HCT116 (cell line): ENCODE data around the gene UBE4A. TPM values are rescaled to one million over a fixed set of nuclear protein-coding genes. Genes with fewer than 3 reads are reported as not detected.

Experiments used
- ATAC-seq: fragments of 200-7000 bp; cut with Tn5 transposase; 2 replicates; pipeline ENCODE4 v1.9.1; 2020; ENCODE audit warnings: mild to moderate bottlenecking, moderate library complexity
- BruUV-seq: library from RNA; stranded (reverse); fragments of 400-500 nt; replicated peaks from 2 replicates; lab custom pipeline; 2021; lab: Mats Ljungman, UMichigan
- CTCF ChIA-PET: fragments of 300-600 bp; sonication (Branson Sonifier 250); formaldehyde crosslinking; loops from one replicate; lab custom pipeline; 2021; ENCODE audit warnings: antibody characterized with exemption; lab: Charles Lee
- POLR2A ChIA-PET: fragments of 300-600, 350-600 bp; sonication (Branson Sonifier 250); formaldehyde crosslinking; loops from one replicate; lab custom pipeline; 2021; ENCODE audit warnings: antibody characterized with exemption; lab: Charles Lee
- RAD21 ChIA-PET, 2 experiments: fragments of 300-600 bp; sonication (Branson Sonifier 250); formaldehyde crosslinking; loops; one replicate each; lab custom pipeline; 2023; ENCODE audit warnings: low total read pairs in 2 of 2; ENCODE audit not compliant: uncharacterized antibody in 2 of 2, unreplicated experiment in 2 of 2, low non-redundant PET in 1 of 2; lab: Charles Lee
- DNase-seq: peaks from one replicate; pipeline ENCODE4 v3.0.0-alpha.2; 2010; ENCODE audit warnings: low read depth, low spot score
- H2AFZ ChIP-seq: fragments of 200-600 bp; shearing (Covaris generic), sonication (generic); 2 replicates; pipeline ENCODE4 v1.6.1; 2017; ENCODE audit warnings: low read depth, mixed run types, mixed read lengths, antibody characterized with exemption, low read length; ENCODE audit not compliant: poor library complexity, severe bottlenecking
- H3K27ac ChIP-seq: 2 replicates; pipeline ENCODE4 v1.5.1; 2012; ENCODE audit warnings: low read depth, low read length
- H3K27me3 ChIP-seq: fragments of 200-600 bp; sonication (generic); 2 replicates; pipeline ENCODE4 v1.6.1; 2016; ENCODE audit warnings: mixed run types, low read length, mixed read lengths; ENCODE audit not compliant: insufficient read depth
- H3K36me3 ChIP-seq, 2 experiments: fragments of 200-500 bp in 1 of 2; fragments of 200-600 bp in 1 of 2; sonication (Bioruptor generic) in 1 of 2; sonication (generic) in 1 of 2; 2 replicates each; pipeline versions ENCODE4 v1.5.1 to v1.6.1; 2014 to 2016; ENCODE audit warnings: low read length in 2 of 2, inconsistent platforms in 1 of 2, mixed read lengths in 1 of 2, mixed run types in 1 of 2; ENCODE audit not compliant: insufficient read depth in 2 of 2, control insufficient read depth in 1 of 2
- H3K4me1 ChIP-seq, 2 experiments: fragments of 200-600 bp in 1 of 2; sonication (generic) in 1 of 2; 2 replicates each; pipeline versions ENCODE4 v1.5.1 to v1.6.1; 2012 to 2017; ENCODE audit warnings: low read length in 2 of 2, inconsistent platforms in 1 of 2, mild to moderate bottlenecking in 1 of 2, mixed read lengths in 1 of 2, mixed run types in 1 of 2, moderate library complexity in 1 of 2; ENCODE audit not compliant: insufficient read depth in 2 of 2, control insufficient read depth in 1 of 2
- H3K4me2 ChIP-seq: fragments of 200-600 bp; sonication (generic); 2 replicates; pipeline ENCODE4 v1.6.1; 2017; ENCODE audit warnings: mixed run types, low read length, mixed read lengths
- H3K4me3 ChIP-seq, 2 experiments: fragments of 200-600 bp in 1 of 2; sonication (generic) in 1 of 2; replicated peaks in 1 of 2; 2 replicates each; pipeline ENCODE4 v1.5.1; 2011 to 2016; ENCODE audit warnings: low read length in 2 of 2, control low read depth in 1 of 2, low read depth in 1 of 2, mild to moderate bottlenecking in 1 of 2, mixed read lengths in 1 of 2, mixed run types in 1 of 2
- H3K79me2 ChIP-seq: fragments of 200-600 bp; sonication (generic); 2 replicates; pipeline ENCODE4 v1.6.1; 2017; ENCODE audit warnings: mild to moderate bottlenecking, mixed run types, low read length, moderate library complexity, mixed read lengths; ENCODE audit not compliant: insufficient read depth
- H3K9ac ChIP-seq: fragments of 200-600 bp; sonication (generic); 2 replicates; pipeline ENCODE4 v1.6.1; 2016; ENCODE audit warnings: low read length, mixed read lengths
- H3K9me2 ChIP-seq: fragments of 200-600 bp; sonication (generic), shearing (Covaris generic); 2 replicates; pipeline ENCODE4 v1.6.1; 2017; ENCODE audit warnings: mixed run types, mild to moderate bottlenecking, moderate library complexity; ENCODE audit not compliant: insufficient read depth
- H3K9me3 ChIP-seq, 2 experiments: fragments of 200-500 bp in 1 of 2; fragments of 200-600 bp in 1 of 2; sonication (Bioruptor generic) in 1 of 2; sonication (generic) in 1 of 2; 2 replicates each; pipeline ENCODE4 v1.6.1; 2014 to 2017; ENCODE audit warnings: low read length in 2 of 2, mixed read lengths in 2 of 2, inconsistent platforms in 1 of 2, low read depth in 1 of 2, mild to moderate bottlenecking in 1 of 2, mixed run types in 1 of 2, moderate library complexity in 1 of 2; ENCODE audit not compliant: control insufficient read depth in 1 of 2, insufficient read depth in 1 of 2
- H4K20me1 ChIP-seq: fragments of 200-600 bp; sonication (generic), shearing (Covaris generic); 2 replicates; pipeline ENCODE4 v1.6.1; 2017; ENCODE audit warnings: mixed run types, mild to moderate bottlenecking, moderate library complexity; ENCODE audit not compliant: insufficient read depth
- CEBPB ChIP-seq: IDR thresholded peaks from 2 replicates; pipeline ENCODE4 v1.6.1; 2012; ENCODE audit warnings: low read depth
- EGR1 ChIP-seq: IDR thresholded peaks from 2 replicates; pipeline ENCODE4 v1.6.1; 2012; ENCODE audit warnings: low read depth
- EZH2 ChIP-seq: fragments of 200-600 bp; sonication (generic); IDR thresholded peaks from 2 replicates; pipeline ENCODE4 v1.6.1; 2017; ENCODE audit warnings: antibody characterized with exemption, mixed run types
- RAD21 ChIP-seq: IDR thresholded peaks from 2 replicates; pipeline ENCODE4 v1.6.1; 2012; ENCODE audit warnings: low read depth, mild to moderate bottlenecking
- SRF ChIP-seq: IDR thresholded peaks from 2 replicates; pipeline ENCODE4 v1.6.1; 2012; ENCODE audit warnings: low read depth
- TCF7L2 ChIP-seq: IDR thresholded peaks from 2 replicates; pipeline ENCODE4 v1.7.0; 2011; ENCODE audit warnings: borderline replicate concordance, inconsistent platforms; ENCODE audit not compliant: insufficient read depth, insufficient read length; ENCODE audit errors: extremely low read depth
- intact Hi-C: fragments of 100-400 bp; cut with micrococcal nuclease; formaldehyde crosslinking; loops from 2 replicates; pipeline ENCODE4 v1.10.0; 2022
- total RNA-seq: library from RNA; stranded (reverse); gene quantifications from one replicate; pipeline ENCODE4 v1.2.1, GENCODE V29; 2021; ENCODE audit not compliant: unreplicated experiment

Gene UBE4A
- total RNA-seq, 1 experiment from 2014 or later: 49.9 TPM

DNA sequence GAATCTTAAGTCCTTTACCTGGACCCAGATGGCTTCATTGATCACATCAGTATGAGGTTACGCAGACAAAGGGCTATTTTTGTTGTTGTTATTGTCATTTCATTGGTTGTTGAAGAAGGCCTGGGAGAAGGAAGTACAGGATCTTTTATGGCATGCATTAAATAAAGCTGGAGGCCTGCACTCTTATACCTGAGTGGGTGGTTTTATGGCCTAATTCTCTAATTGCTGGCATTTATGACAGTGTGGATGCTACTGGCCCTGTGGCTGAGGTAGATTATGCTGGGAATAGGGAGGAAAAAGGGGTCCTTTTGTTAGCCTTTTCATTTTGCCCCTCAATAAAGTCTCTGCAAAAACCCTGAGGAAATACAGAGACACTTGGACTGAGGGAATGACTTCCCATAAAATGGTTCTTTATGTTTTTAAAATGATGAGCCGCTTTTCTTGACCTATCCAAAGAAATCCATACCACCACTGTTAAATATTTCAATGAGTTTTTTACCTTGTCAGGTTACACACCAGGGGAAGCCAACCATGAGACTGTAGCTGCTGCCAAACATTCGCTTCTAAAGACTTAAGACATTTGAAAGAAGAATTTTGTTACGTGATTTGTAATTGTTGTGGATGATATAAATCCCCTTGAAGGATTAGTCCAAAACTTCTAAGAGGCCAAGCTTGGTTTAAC is 83.6 kb downstream of the UBE4A start:
- no peak for ATAC-seq

DNA sequence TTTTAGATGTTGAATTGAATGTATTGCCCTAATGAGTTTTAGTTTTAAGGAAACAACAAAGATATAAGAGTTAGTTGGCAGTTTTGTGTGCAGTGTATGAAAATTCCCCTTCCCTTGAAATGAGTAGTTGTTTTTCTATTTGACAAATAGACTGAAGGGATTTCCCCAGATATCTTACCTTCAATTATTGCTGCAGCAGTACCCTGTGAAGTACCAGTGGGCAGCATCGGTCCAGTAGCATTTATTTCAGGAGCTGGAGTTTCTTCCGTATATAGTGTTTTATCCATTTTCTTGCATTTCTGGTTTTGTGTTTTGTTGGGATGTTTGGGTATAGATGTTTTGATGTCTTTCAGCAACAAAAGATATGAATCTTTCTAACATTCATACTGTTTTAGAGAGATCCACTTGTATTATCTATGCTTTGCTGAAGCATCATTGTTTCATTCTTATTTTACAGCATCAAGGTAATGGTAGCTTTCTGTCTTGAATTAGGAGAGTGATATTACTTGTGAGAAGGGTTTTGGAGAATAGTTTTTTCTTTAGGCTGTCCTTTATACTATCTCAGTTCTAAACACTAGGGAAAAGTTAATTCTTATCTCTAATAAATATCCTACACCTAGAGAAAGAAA is 84.3 kb downstream of the UBE4A start:
- no peak for ATAC-seq
- H3K36me3 ChIP-seq: no peaks in the 10 kb centered on the region
- H3K9me3 ChIP-seq: no peaks in the 10 kb centered on the region
- CTCF ChIA-PET: no interaction called here
- no peak overlapping the region for H2AFZ ChIP-seq
- no peak overlapping the region for H3K9ac ChIP-seq
- H3K4me2 ChIP-seq: no peak overlapping the region
- no peak for DNase-seq
- POLR2A ChIA-PET: no interaction called here
- peaks cover 0 to 13% of the 10 kb centered on the region in 2 experiments; a peak in 2 of 4 replicates for H3K4me1 ChIP-seq
- intact Hi-C loops: no loop called here
- no peaks in the 10 kb centered on the region for H3K27me3 ChIP-seq
- H3K79me2 ChIP-seq: peaks cover 97% of the 10 kb centered on the region
- H3K27ac ChIP-seq: no peak overlapping the region
- no TSS peak for BruUV-seq
- H4K20me1 ChIP-seq: peaks cover 23% of the 10 kb centered on the region
- RAD21 ChIA-PET: no interaction called here
- TF ChIP-seq CEBPB (no peak), RAD21 (no peak), EZH2 (no peak)
- no peak overlapping the region for H3K4me3 ChIP-seq
- H3K9me2 ChIP-seq: no peaks in the 10 kb centered on the region

More for the DNA sequence above, 83.6 kb downstream of the UBE4A start:
- Histone ChIP-seq H3K27me3 (no peaks in the 10 kb centered on the region), H3K4me1 (peaks cover 6 to 19% of the 10 kb centered on the region in 2 experiments), H3K4me2 (no peak overlapping the region), H2AFZ (no peak overlapping the region), H3K4me3 (no peak overlapping the region), H3K9me3 (no peaks in the 10 kb centered on the region), H3K9me2 (no peaks in the 10 kb centered on the region), H3K27ac (no peak overlapping the region), H3K9ac (no peak overlapping the region), H4K20me1 (peaks cover 23% of the 10 kb centered on the region), H3K79me2 (peaks cover 97% of the 10 kb centered on the region), H3K36me3 (no peaks in the 10 kb centered on the region)
- no TSS peak for BruUV-seq
- intact Hi-C loops: no loop called here
- CTCF ChIA-PET: no interaction called here
- POLR2A ChIA-PET: no interaction called here
- RAD21 ChIA-PET: no interaction called here
- TF ChIP-seq CEBPB (no peak), SRF (no peak), EGR1 (no peak), TCF7L2 (no peak)
- no peak for DNase-seq
